NCI-H446 (cell line): ENCODE measurements around the gene THAP8.
A peak's percentile ranks its signal among the peaks of the same experiment; 100 is the strongest.

ENCODE experiments used
- DNase-seq, 2 experiments: peaks; one replicate each; lab custom pipeline; 2025; lab: John Stamatoyannopoulos, UW

THAP8 gene

GRCh38 chr19:35993923-35994598 is 60.0 kb downstream of the THAP8 start:
- no peak for DNase-seq

- DNase-seq: no peak
These were observed 60.9 kb downstream of the THAP8 start for GRCh38 chr19:35992907-35993765.

- no peak for DNase-seq
These were observed 62.2 kb downstream of the THAP8 start for GRCh38 chr19:35991731-35992450.

GRCh38 chr19:35990771-35991730 is 63.0 kb downstream of the THAP8 start:
- DNase-seq: no peak

GRCh38 chr19:35990156-35990555 is 63.9 kb downstream of the THAP8 start:
- DNase-seq: no peak

- DNase-seq: no peak
These were observed 65.3 kb downstream of the THAP8 start for GRCh38 chr19:35988824-35989223.

GRCh38 chr19:35987571-35987896 is 66.6 kb downstream of the THAP8 start:
- DNase-seq: no peak

- DNase-seq: peak in 1 of 2 experiments; percentile 62
These were observed 67.2 kb downstream of the THAP8 start for GRCh38 chr19:35986664-35987570.

GRCh38 chr19:35986111-35986510 is 68.0 kb downstream of the THAP8 start:
- DNase-seq: no peak
